Natural killer cell treated with Interleukin-12 subunit alpha and Interleukin-12 subunit beta and Interleukin-15 and Interleukin-18, amount 100 ng/mL, for 72 hours (primary cell): ENCODE measurements around the gene ZNF500. TPM values are rescaled to one million over a fixed set of nuclear protein-coding genes. Genes with fewer than 3 reads are reported as not detected.
"Not testable (repeated sequence)": the region's sequence is repeated elsewhere in the genome, so short reads cannot be mapped to it uniquely, and the experiment has no call there.

ENCODE experiments used
- ATAC-seq, 2 donors: fragments of 150-1000 bp; cut with Tn5 transposase in 1 of 2; sonication (Bioruptor Pico), chemical (Tn5 transposase) in 1 of 2; 2 replicates each; pipeline ENCODE4 v1.10.0; 2021
- DNase-seq: peaks from one replicate; pipeline ENCODE4 v3.0.0; 2022; ENCODE audit warnings: low spot score
- H3K27ac Mint-ChIP-seq, 2 donors: 1 replicate in 1 of 2; 2 replicates in 1 of 2; pipeline ENCODE4 v1.8.0; 2022; ENCODE audit warnings: mixed read lengths in 2 of 2, mild to moderate bottlenecking in 1 of 2, moderate library complexity in 1 of 2
- H3K27me3 Mint-ChIP-seq, 2 donors: 1 replicate in 1 of 2; 2 replicates in 1 of 2; pipeline ENCODE4 v1.8.0; 2022; ENCODE audit warnings: mixed read lengths in 2 of 2
- H3K36me3 Mint-ChIP-seq: one replicate; pipeline ENCODE4 v1.8.0; 2022; ENCODE audit warnings: mixed read lengths
- H3K4me1 Mint-ChIP-seq, 2 donors: 1 replicate in 1 of 2; 2 replicates in 1 of 2; pipeline ENCODE4 v1.8.0; 2022; ENCODE audit warnings: low read depth in 2 of 2, mixed read lengths in 2 of 2, mild to moderate bottlenecking in 1 of 2
- H3K4me3 Mint-ChIP-seq: one replicate; pipeline ENCODE4 v1.8.0; 2022; ENCODE audit warnings: mixed read lengths
- H3K9me3 Mint-ChIP-seq: 2 replicates; pipeline ENCODE4 v1.8.0; 2022; ENCODE audit warnings: mixed read lengths
- total RNA-seq, 2 donors: library from RNA; stranded (reverse); gene quantifications; one replicate each; pipeline ENCODE4 v1.2.3, GENCODE V29; 2022

Gene ZNF500
- total RNA-seq, 2 donors from 2014 or later = 12.2 to 20.9 TPM

- H3K4me3 Mint-ChIP-seq = no peak overlapping the region
- H3K4me1 Mint-ChIP-seq = no peaks in the 10 kb centered on the region
- no peaks in the 10 kb centered on the region for H3K27me3 Mint-ChIP-seq
- ATAC-seq (no peak), DNase-seq (peak; percentile 44)
- no peaks in the 10 kb centered on the region for H3K36me3 Mint-ChIP-seq
- no peak overlapping the region for H3K27ac Mint-ChIP-seq
- no peaks in the 10 kb centered on the region for H3K9me3 Mint-ChIP-seq
Observed at GRCh38 chr16:4788489-4788889, 21.5 kb upstream of the ZNF500 start.

- no peaks in the 10 kb centered on the region for H3K4me1 Mint-ChIP-seq
- H3K27ac Mint-ChIP-seq = no peak within 1 kb of the TSS
- DNase-seq = peak; percentile 29
Observed at GRCh38 chr16:4787627-4788482, 20.9 kb upstream of the ZNF500 start, which contains the start of gene SEPTIN12. Gene SEPTIN12, minus strand, starts transcription at chr16:4788345. Its CDS starts 700 bp downstream, at chr16:4787645.

GRCh38 chr16:4787068-4787467 is 20.1 kb upstream of the ZNF500 start:
- Mint-ChIP-seq H3K9me3 (no peaks in the 10 kb centered on the region), H3K36me3 (no peaks in the 10 kb centered on the region), H3K4me1 (no peaks in the 10 kb centered on the region), H3K27ac (no peak overlapping the region), H3K27me3 (no peaks in the 10 kb centered on the region), H3K4me3 (no peak overlapping the region)
- peak; percentile 45 for DNase-seq
- no peak for ATAC-seq

More at GRCh38 chr16:4787627-4788482, 20.9 kb upstream of the ZNF500 start, which contains the start of gene SEPTIN12:
- Mint-ChIP-seq H3K4me3 (no peak within 1 kb of the TSS), H3K36me3 (no peaks in the 10 kb centered on the region), H3K9me3 (no peaks in the 10 kb centered on the region), H3K27me3 (no peaks in the 10 kb centered on the region)
- no peak for ATAC-seq

GRCh38 chr16:4785758-4786433 is 18.9 kb upstream of the ZNF500 start:
- ATAC-seq (peak in 1 of 2 donors; percentile 52), DNase-seq (no peak)
- H3K9me3 Mint-ChIP-seq = no peaks in the 10 kb centered on the region
- H3K4me1 Mint-ChIP-seq = no peaks in the 10 kb centered on the region
- H3K27me3 Mint-ChIP-seq = no peaks in the 10 kb centered on the region
- no peak overlapping the region for H3K27ac Mint-ChIP-seq
- H3K4me3 Mint-ChIP-seq = no peak overlapping the region
- no peaks in the 10 kb centered on the region for H3K36me3 Mint-ChIP-seq

GRCh38 chr16:4784444-4784987 is 17.6 kb upstream of the ZNF500 start:
- DNase-seq, H3K27me3 Mint-ChIP-seq, H3K9me3 Mint-ChIP-seq, H3K4me3 Mint-ChIP-seq, H3K36me3 Mint-ChIP-seq, H3K27ac Mint-ChIP-seq, H3K4me1 Mint-ChIP-seq, ATAC-seq: not testable (repeated sequence)

GRCh38 chr16:4783951-4784336 is 17.0 kb upstream of the ZNF500 start:
- H3K27ac Mint-ChIP-seq = no peak overlapping the region
- H3K4me1 Mint-ChIP-seq = no peaks in the 10 kb centered on the region
- no peaks in the 10 kb centered on the region for H3K36me3 Mint-ChIP-seq
- H3K4me3 Mint-ChIP-seq = no peak overlapping the region
- no peaks in the 10 kb centered on the region for H3K9me3 Mint-ChIP-seq
- H3K27me3 Mint-ChIP-seq = no peaks in the 10 kb centered on the region
- no peak for DNase-seq
- ATAC-seq = no peak

- DNase-seq (no peak), ATAC-seq (no peak)
- no peaks in the 10 kb centered on the region for H3K4me1 Mint-ChIP-seq
- no peaks in the 10 kb centered on the region for H3K27me3 Mint-ChIP-seq
- no peaks in the 10 kb centered on the region for H3K9me3 Mint-ChIP-seq
- no peaks in the 10 kb centered on the region for H3K36me3 Mint-ChIP-seq
- H3K4me3 Mint-ChIP-seq = no peak overlapping the region
- no peak overlapping the region for H3K27ac Mint-ChIP-seq
Observed at GRCh38 chr16:4783251-4783950, 16.4 kb upstream of the ZNF500 start.

- ATAC-seq (no peak), DNase-seq (no peak)
- Mint-ChIP-seq H3K27ac (no peak overlapping the region), H3K9me3 (no peaks in the 10 kb centered on the region), H3K27me3 (peaks cover 0 to 2% of the 10 kb centered on the region in 2 donors), H3K36me3 (no peaks in the 10 kb centered on the region), H3K4me1 (no peaks in the 10 kb centered on the region), H3K4me3 (no peak overlapping the region)
Observed at GRCh38 chr16:4780235-4780634, 13.3 kb upstream of the ZNF500 start.

- H3K36me3 Mint-ChIP-seq = no peaks in the 10 kb centered on the region
- no peak for ATAC-seq
- H3K9me3 Mint-ChIP-seq = no peaks in the 10 kb centered on the region
- no peak overlapping the region for H3K27ac Mint-ChIP-seq
- no peak for DNase-seq
- no peaks in the 10 kb centered on the region for H3K4me1 Mint-ChIP-seq
- H3K4me3 Mint-ChIP-seq = no peak overlapping the region
- peaks cover 0 to 2% of the 10 kb centered on the region in 2 donors for H3K27me3 Mint-ChIP-seq
Observed at GRCh38 chr16:4778050-4778392, 11.1 kb upstream of the ZNF500 start.

- H3K27ac Mint-ChIP-seq = no peak overlapping the region
- DNase-seq (no peak), ATAC-seq (no peak)
Observed at GRCh38 chr16:4777339-4778049, 10.5 kb upstream of the ZNF500 start.

GRCh38 chr16:4776141-4776705 is 9.3 kb upstream of the ZNF500 start:
- Mint-ChIP-seq H3K36me3 (no peaks in the 10 kb centered on the region), H3K27me3 (peaks cover 0 to 2% of the 10 kb centered on the region in 2 donors), H3K27ac (no peak overlapping the region), H3K4me1 (no peaks in the 10 kb centered on the region), H3K4me3 (no peak overlapping the region), H3K9me3 (no peaks in the 10 kb centered on the region)
- ATAC-seq (no peak), DNase-seq (no peak)

More at GRCh38 chr16:4777339-4778049, 10.5 kb upstream of the ZNF500 start:
- Mint-ChIP-seq H3K9me3 (no peaks in the 10 kb centered on the region), H3K4me1 (no peaks in the 10 kb centered on the region), H3K36me3 (no peaks in the 10 kb centered on the region), H3K27me3 (peaks cover 0 to 2% of the 10 kb centered on the region in 2 donors), H3K4me3 (no peak overlapping the region)

- Mint-ChIP-seq H3K9me3 (no peaks in the 10 kb centered on the region), H3K4me3 (no peak overlapping the region), H3K27ac (no peak overlapping the region)
Observed at GRCh38 chr16:4775005-4775404, 8.0 kb upstream of the ZNF500 start.

GRCh38 chr16:4772351-4772750 is 5.4 kb upstream of the ZNF500 start:
- Mint-ChIP-seq H3K27ac (no peak overlapping the region), H3K27me3 (peaks cover 0 to 2% of the 10 kb centered on the region in 2 donors), H3K4me3 (no peak overlapping the region), H3K4me1 (peaks cover 15 to 20% of the 10 kb centered on the region in 2 donors), H3K9me3 (no peaks in the 10 kb centered on the region), H3K36me3 (no peaks in the 10 kb centered on the region)
- DNase-seq = no peak
- no peak for ATAC-seq

More at GRCh38 chr16:4775005-4775404, 8.0 kb upstream of the ZNF500 start:
- Mint-ChIP-seq H3K36me3 (no peaks in the 10 kb centered on the region), H3K27me3 (peaks cover 0 to 2% of the 10 kb centered on the region in 2 donors), H3K4me1 (peaks cover under 1% of the 10 kb centered on the region in 2 donors)
- DNase-seq = no peak
- ATAC-seq = peak; percentile 6 to 22
